H1 (cell line): ENCODE data around the gene FASTKD1. TPM values are rescaled to one million over a fixed set of nuclear protein-coding genes. Genes with fewer than 3 reads are reported as not detected.

Source experiments
- CTCF ChIA-PET: fragments of 300-600 bp; sonication (Branson Sonifier 250); formaldehyde crosslinking; loops from one replicate; lab custom pipeline; 2021; ENCODE audit not compliant: partially characterized antibody; lab: Charles Lee
- POLR2A ChIA-PET: fragments of 300-600 bp; sonication (Branson Sonifier 250); formaldehyde crosslinking; loops from one replicate; lab custom pipeline; 2021; ENCODE audit warnings: inconsistent platforms; ENCODE audit not compliant: partially characterized antibody; lab: Charles Lee
- DNase-seq, 2 experiments: peaks; one replicate each; pipeline versions ENCODE4 v3.0.0 to v3.0.0-alpha.2; 2010 to 2022; ENCODE audit warnings: low spot score in 2 of 2, low read depth in 1 of 2, mixed read lengths in 1 of 2
- FAIRE-seq: peaks from 2 replicates; lab custom pipeline; 2011; peaks lifted over from hg19 to GRCh38; lab: Jason Lieb, UNC
- H2AFZ ChIP-seq: 2 replicates; pipeline ENCODE4 v1.8.1; 2012; ENCODE audit warnings: low read length, inconsistent platforms
- H2AK5ac ChIP-seq: 2 replicates; pipeline ENCODE4 v1.6.1; 2013; ENCODE audit warnings: low read depth, low read length
- H2BK120ac ChIP-seq: replicated peaks from 2 replicates; pipeline ENCODE3; 2013; ENCODE audit warnings: low read depth, low read length, inconsistent platforms
- H2BK12ac ChIP-seq: 2 replicates; pipeline ENCODE4 v1.6.1; 2013; ENCODE audit warnings: low read depth, low read length
- H2BK15ac ChIP-seq: 2 replicates; pipeline ENCODE4 v1.6.1; 2013; ENCODE audit warnings: low read length
- H2BK20ac ChIP-seq: 2 replicates; pipeline ENCODE4 v1.6.1; 2013; ENCODE audit warnings: low read length
- H2BK5ac ChIP-seq: 2 replicates; pipeline ENCODE4 v1.6.1; 2013; ENCODE audit warnings: low read depth, low read length
- H3K14ac ChIP-seq: 2 replicates; pipeline ENCODE4 v1.6.1; 2013; ENCODE audit warnings: inconsistent platforms; ENCODE audit not compliant: insufficient read length
- H3K18ac ChIP-seq: 2 replicates; pipeline ENCODE4 v1.6.1; 2013; ENCODE audit warnings: low read length; ENCODE audit errors: extremely low read depth
- H3K23ac ChIP-seq: 2 replicates; pipeline ENCODE4 v1.6.1; 2013; ENCODE audit warnings: inconsistent platforms; ENCODE audit not compliant: insufficient read length
- H3K23me2 ChIP-seq: 2 replicates; pipeline ENCODE4 v1.6.1; 2013; ENCODE audit warnings: low read depth, low read length
- H3K27ac ChIP-seq: 2 replicates; pipeline ENCODE4 v1.6.1; 2011; ENCODE audit warnings: low read depth, low read length, inconsistent platforms
- H3K27me3 ChIP-seq, 4 experiments: replicated peaks in 1 of 4; 1 replicate in 1 of 4; 2 replicates in 3 of 4; pipeline versions ENCODE4 v1.6.1 to v1.8.1; 2011 to 2013; ENCODE audit warnings: low read length in 3 of 4, mild to moderate bottlenecking in 3 of 4, inconsistent platforms in 2 of 4, mixed read lengths in 2 of 4, moderate library complexity in 1 of 4; ENCODE audit not compliant: control insufficient read depth in 3 of 4, insufficient read depth in 3 of 4; ENCODE audit errors: extremely low read depth in 1 of 4
- H3K36me3 ChIP-seq, 4 experiments: 2 replicates each; pipeline versions ENCODE4 v1.6.1 to v1.8.1; 2011 to 2013; ENCODE audit warnings: mild to moderate bottlenecking in 4 of 4, low read length in 3 of 4, moderate library complexity in 2 of 4, control low read depth in 1 of 4, inconsistent platforms in 1 of 4; ENCODE audit not compliant: insufficient read depth in 4 of 4, control insufficient read depth in 2 of 4
- H3K4ac ChIP-seq: replicated peaks from 2 replicates; pipeline ENCODE3; 2013; ENCODE audit warnings: low read length, low read depth, mixed read lengths, inconsistent platforms; ENCODE audit not compliant: insufficient read length
- H3K4me1 ChIP-seq, 4 experiments: replicated peaks in 1 of 4; 1 replicate in 1 of 4; 2 replicates in 3 of 4; pipeline versions ENCODE4 v1.6.1 to v1.8.1; 2011 to 2013; ENCODE audit warnings: low read length in 3 of 4, inconsistent platforms in 2 of 4, mixed read lengths in 1 of 4; ENCODE audit not compliant: insufficient read depth in 4 of 4, control insufficient read depth in 3 of 4
- H3K4me2 ChIP-seq, 2 experiments: 2 replicates each; pipeline versions ENCODE4 v1.6.1 to v1.8.1; 2011 to 2013; ENCODE audit warnings: low read depth in 2 of 2, low read length in 2 of 2, control low read depth in 1 of 2, inconsistent platforms in 1 of 2, mild to moderate bottlenecking in 1 of 2; ENCODE audit not compliant: insufficient read depth in 1 of 2
- H3K4me3 ChIP-seq, 4 experiments: fragments of 200-600, 300-600 bp in 1 of 4; sonication (generic), shearing (Covaris generic), sonication (Bioruptor Twin) in 1 of 4; 2 replicates each; pipeline versions ENCODE4 v1.5.1 to v1.8.1; 2011 to 2016; ENCODE audit warnings: low read length in 4 of 4, low read depth in 3 of 4, control low read depth in 2 of 4, inconsistent platforms in 2 of 4, mild to moderate bottlenecking in 2 of 4, mixed read lengths in 1 of 4, moderate library complexity in 1 of 4; ENCODE audit not compliant: insufficient read depth in 2 of 4; ENCODE audit errors: extremely low read depth in 1 of 4
- H3K56ac ChIP-seq: replicated peaks from 2 replicates; pipeline ENCODE3; 2013; ENCODE audit warnings: low read depth, mild to moderate bottlenecking, mixed read lengths, low read length, inconsistent platforms; ENCODE audit not compliant: insufficient read length
- H3K79me1 ChIP-seq: 2 replicates; pipeline ENCODE4 v1.6.1; 2013; ENCODE audit warnings: low read depth, low read length, control low read depth
- H3K79me2 ChIP-seq, 2 experiments: 2 replicates each; pipeline versions ENCODE4 v1.6.1 to v1.8.1; 2012 to 2013; ENCODE audit warnings: low read length in 2 of 2, mild to moderate bottlenecking in 2 of 2, inconsistent platforms in 1 of 2; ENCODE audit not compliant: insufficient read depth in 2 of 2, control insufficient read depth in 1 of 2
- H3K9ac ChIP-seq, 4 experiments: replicated peaks in 1 of 4; 1 replicate in 1 of 4; 2 replicates in 3 of 4; pipeline versions ENCODE4 v1.6.1 to v1.8.1; 2011 to 2013; ENCODE audit warnings: low read depth in 3 of 4, low read length in 3 of 4, control low read depth in 2 of 4, mild to moderate bottlenecking in 2 of 4, moderate library complexity in 2 of 4, inconsistent platforms in 1 of 4; ENCODE audit errors: extremely low read depth in 1 of 4
- H3K9me3 ChIP-seq, 2 experiments: 2 replicates each; pipeline versions ENCODE4 v1.6.1 to v1.8.1; 2012 to 2013; ENCODE audit warnings: mild to moderate bottlenecking in 2 of 2, moderate library complexity in 2 of 2, control low read depth in 1 of 2, inconsistent platforms in 1 of 2, low read depth in 1 of 2, low read length in 1 of 2, mixed read lengths in 1 of 2; ENCODE audit not compliant: insufficient read depth in 2 of 2
- H4K20me1 ChIP-seq, 2 experiments: replicated peaks in 1 of 2; 2 replicates each; pipeline versions ENCODE3 to v1.8.1; 2011 to 2013; ENCODE audit warnings: inconsistent platforms in 2 of 2, low read length in 2 of 2, mild to moderate bottlenecking in 1 of 2; ENCODE audit not compliant: insufficient read depth in 2 of 2, control insufficient read depth in 1 of 2
- H4K5ac ChIP-seq: 2 replicates; pipeline ENCODE4 v1.6.1; 2013; ENCODE audit warnings: low read length, low read depth, mixed read lengths, inconsistent platforms; ENCODE audit not compliant: insufficient read length
- H4K8ac ChIP-seq: 2 replicates; pipeline ENCODE4 v1.8.0; 2013; ENCODE audit warnings: mild to moderate bottlenecking, moderate library complexity, low read length, inconsistent platforms; ENCODE audit not compliant: insufficient read depth; ENCODE audit errors: extremely low read depth
- H4K91ac ChIP-seq: replicated peaks from 2 replicates; pipeline ENCODE3; 2013; ENCODE audit warnings: low read length, mixed read lengths, inconsistent platforms; ENCODE audit not compliant: insufficient read length
- ATF2 ChIP-seq: IDR thresholded peaks from 2 replicates; pipeline ENCODE4 v1.6.1; 2012; ENCODE audit warnings: low read length, inconsistent platforms
- CBX8 ChIP-seq: fragments of 300-800, 300-1000 bp; sonication (generic); IDR thresholded peaks from 2 replicates; pipeline ENCODE4 v1.7.1; 2016; ENCODE audit warnings: low read depth, low read length, borderline replicate concordance
- CHD2 ChIP-seq: IDR thresholded peaks from 2 replicates; pipeline ENCODE4 v1.6.1; 2012; ENCODE audit warnings: low read length, improper control_type of control experiment
- EP300 ChIP-seq, 2 experiments: IDR thresholded peaks; 1 replicate in 1 of 2; 2 replicates in 1 of 2; pipeline ENCODE4 v1.6.1; 2011 to 2012; ENCODE audit warnings: low read depth in 2 of 2, low read length in 2 of 2, mild to moderate bottlenecking in 2 of 2, borderline replicate concordance in 1 of 2, inconsistent platforms in 1 of 2, moderate library complexity in 1 of 2
- GABPA ChIP-seq: IDR thresholded peaks from 2 replicates; pipeline ENCODE4 v1.6.1; 2011; ENCODE audit warnings: mild to moderate bottlenecking, low read length, moderate library complexity, borderline replicate concordance; ENCODE audit not compliant: insufficient read depth
- KDM4A ChIP-seq: IDR thresholded peaks from one replicate; pipeline ENCODE4 v1.7.1; 2012; ENCODE audit warnings: low read depth, mild to moderate bottlenecking, moderate library complexity, low read length, inconsistent platforms; ENCODE audit not compliant: severe bottlenecking
- NRF1 ChIP-seq: IDR thresholded peaks from 2 replicates; pipeline ENCODE4 v1.6.1; 2011; ENCODE audit warnings: mild to moderate bottlenecking, low read depth, low read length, improper control_type of control experiment
- RNF2 ChIP-seq: fragments of 200-900, 300-1000 bp; sonication (generic); IDR thresholded peaks from 2 replicates; pipeline ENCODE4 v1.7.1; 2016; ENCODE audit warnings: borderline replicate concordance, low read depth, mild to moderate bottlenecking, antibody characterized with exemption, low read length; ENCODE audit not compliant: poor library complexity, severe bottlenecking; ENCODE audit errors: missing control alignments
- SIN3A ChIP-seq, 2 experiments: IDR thresholded peaks in 1 of 2; conservative IDR thresholded peaks in 1 of 2; 2 replicates each; pipeline ENCODE4 v1.6.1; 2011 to 2012; ENCODE audit warnings: low read length in 2 of 2, improper control_type of control experiment in 1 of 2, low read depth in 1 of 2, mild to moderate bottlenecking in 1 of 2
- SRF ChIP-seq: IDR thresholded peaks from 2 replicates; pipeline ENCODE4 v1.6.1; 2011; ENCODE audit warnings: mild to moderate bottlenecking, low read depth, low read length, moderate library complexity
- TAF1 ChIP-seq: IDR thresholded peaks from 2 replicates; pipeline ENCODE4 v1.6.1; 2011; ENCODE audit warnings: mild to moderate bottlenecking, low read depth, low read length
- TAF7 ChIP-seq: optimal IDR thresholded peaks from 2 replicates; pipeline ENCODE3; 2011; ENCODE audit warnings: low read depth, mild to moderate bottlenecking, inconsistent platforms, low read length, moderate library complexity, borderline replicate concordance
- polyA plus RNA-seq, 7 experiments: library from polyadenylated mRNA; depleted of rRNA in 3 of 7; stranded (reverse) in 5 of 7; unstranded in 2 of 7; fragments of >200 nt in 5 of 7; fragments of 200-250 nt in 2 of 7; gene quantifications; 1 replicate in 5 of 7; 2 replicates in 1 of 7; 4 replicates in 1 of 7; pipeline versions ENCODE4 v1.2.1 to v1.2.3, GENCODE V29; 2011 to 2013; ENCODE audit warnings: missing spikeins in 2 of 7, mixed read lengths in 2 of 7
- total RNA-seq: library from RNA; stranded (reverse); fragmentation: NEBNext Ultra II Directional; extraction: Animal tissue kit (Norgen Biotek cat#: 25700); gene quantifications from 2 replicates; pipeline ENCODE4 v1.2.1, GENCODE V29; 2021

The FASTKD1 gene
- total and polyA plus RNA-seq, 2 of the 8 experiments (the other 6 are each of a cell fraction or from before 2014, with no cell fraction given) = 18.7 to 70.8 TPM

DNA sequence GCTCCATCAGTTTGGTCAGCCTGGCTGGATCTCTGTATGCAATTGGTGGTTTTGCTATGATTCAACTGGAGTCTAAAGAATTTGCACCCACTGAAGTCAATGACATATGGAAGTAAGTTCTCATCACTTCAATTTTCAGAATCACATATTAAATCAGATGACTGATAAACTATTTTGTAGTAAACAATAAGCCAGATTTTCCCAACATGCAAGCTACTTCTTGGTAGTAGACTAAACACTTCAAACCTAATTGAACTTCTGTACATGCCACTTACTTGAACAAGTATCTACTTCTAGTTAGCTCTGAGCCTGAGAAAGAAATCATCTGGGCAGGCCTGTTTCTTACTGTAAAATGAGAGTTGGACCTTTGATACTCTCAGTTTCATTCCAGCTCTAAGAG lies 52.8 kb downstream of the FASTKD1 start:
- Histone ChIP-seq H2AK5ac (no peak overlapping the region), H2BK5ac (no peak overlapping the region), H3K14ac (no peak overlapping the region), H2BK20ac (no peak overlapping the region), H4K5ac (no peak overlapping the region), H3K4ac (no peak overlapping the region), H3K27me3 (no peaks in the 10 kb centered on the region), H3K4me1 (no peaks in the 10 kb centered on the region), H3K23ac (no peak overlapping the region), H3K23me2 (no peaks in the 10 kb centered on the region; the same call in 1 of the 2 replicates), H3K9ac (no peak overlapping the region), H3K36me3 (no peaks in the 10 kb centered on the region), H2BK120ac (no peak overlapping the region), H2AFZ (no peak overlapping the region), H3K79me2 (no peaks in the 10 kb centered on the region), H3K4me2 (no peak overlapping the region), H3K9me3 (no peaks in the 10 kb centered on the region), H3K79me1 (no peaks in the 10 kb centered on the region), H3K27ac (no peak overlapping the region), H4K8ac (no peak overlapping the region), H2BK15ac (no peak overlapping the region), H3K4me3 (no peak overlapping the region), H4K91ac (no peak overlapping the region), H3K18ac (no peak overlapping the region), H4K20me1 (no peaks in the 10 kb centered on the region), H2BK12ac (no peak overlapping the region), H3K56ac (no peak overlapping the region)
- CTCF ChIA-PET = interaction anchor here (0.9 to 2.3 kb wide), 4 partner anchors 10 to 68 kb away, joined by 3 to 10 read pairs (median 4); partner anchors contain the start of gene BBS5
- POLR2A ChIA-PET = interaction anchor here (1.0 kb wide), 1 partner anchor 256 kb away, joined by 3 read pairs; no protein-coding TSS in a partner anchor
- DNase-seq (no peak), FAIRE-seq (no peak)
- TF ChIP-seq KDM4A (no peak), TAF1 (no peak), GABPA (no peak), ATF2 (no peak), CBX8 (no peak), SIN3A (conservative IDR thresholded peaks at IDR 0.05 in 1 of 2, IDR thresholded peaks at IDR 0.05 in 1 of 2; ENCODE audit: low read depth in 1 of 2, low read length in 2 of 2) (no peak), NRF1 (no peak), EP300 (IDR thresholded peaks at IDR 0.05; ENCODE audit: borderline replicate concordance in 1 of 2, low read depth in 2 of 2, low read length in 2 of 2) (no peak), RNF2 (no peak), SRF (no peak), CHD2 (no peak), TAF7 (no peak)
